Peyer's patch (tissue), 4 donors: ENCODE results near the gene NFKBIZ.

Experiments
- POLR2A ChIP-seq, 2 donors: fragments of 450-650 bp; IDR thresholded peaks; one replicate each; pipeline ENCODE4 v1.5.1; 2017; ENCODE audit warnings: antibody characterized with exemption in 2 of 2, mild to moderate bottlenecking in 2 of 2, moderate library complexity in 2 of 2
- TF ChIP-seq, protein P1 (sequence below), 6 experiments: fragments of 450-650 bp in 4 of 6; fragments of 200-600 bp in 2 of 6; sonication (generic) in 1 of 6; IDR thresholded peaks; one replicate each; pipeline ENCODE4 v1.5.1; 2017 to 2019; ENCODE audit warnings: antibody characterized with exemption in 6 of 6, mild to moderate bottlenecking in 3 of 6, moderate library complexity in 1 of 6

DNA sequence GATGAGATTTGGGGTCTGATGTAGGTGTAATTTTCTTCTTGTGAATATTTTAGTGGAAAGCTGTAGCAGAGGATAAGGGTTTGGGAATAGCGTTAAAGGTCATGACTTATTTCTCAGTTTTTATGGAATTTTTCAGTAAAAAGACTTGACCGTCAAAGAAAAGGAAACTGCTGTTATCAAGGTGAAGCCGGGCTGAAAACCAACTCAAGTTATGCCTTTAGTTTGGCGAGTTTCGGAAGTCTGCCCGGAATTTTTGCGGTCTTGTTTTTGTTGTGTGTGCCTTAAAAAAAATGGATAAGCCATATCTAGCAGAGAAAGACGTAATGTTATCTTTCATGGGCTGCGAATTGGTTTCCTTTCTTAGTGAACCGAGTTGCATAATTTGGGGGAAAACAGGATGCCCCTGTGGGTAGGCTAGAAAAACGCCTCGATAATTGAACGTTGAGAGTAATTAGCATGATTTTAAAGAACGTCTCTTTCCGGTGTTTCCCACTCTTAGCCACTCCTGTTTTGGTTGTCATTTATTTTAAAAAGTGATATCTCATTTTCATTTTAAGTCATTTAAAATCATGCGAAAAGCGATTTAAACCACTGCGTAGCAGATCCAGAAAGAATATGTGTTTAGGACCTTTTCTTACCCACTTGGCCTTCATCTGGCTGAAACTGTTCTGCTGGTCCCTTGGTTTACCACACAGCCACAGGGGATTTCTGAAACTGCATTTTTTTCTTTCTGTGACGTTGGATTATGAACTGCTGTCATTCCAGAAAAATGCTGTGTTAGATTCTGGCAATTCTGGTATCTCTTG, 1.1 kb downstream of the NFKBIZ start:
- TF ChIP-seq, protein P1, sequence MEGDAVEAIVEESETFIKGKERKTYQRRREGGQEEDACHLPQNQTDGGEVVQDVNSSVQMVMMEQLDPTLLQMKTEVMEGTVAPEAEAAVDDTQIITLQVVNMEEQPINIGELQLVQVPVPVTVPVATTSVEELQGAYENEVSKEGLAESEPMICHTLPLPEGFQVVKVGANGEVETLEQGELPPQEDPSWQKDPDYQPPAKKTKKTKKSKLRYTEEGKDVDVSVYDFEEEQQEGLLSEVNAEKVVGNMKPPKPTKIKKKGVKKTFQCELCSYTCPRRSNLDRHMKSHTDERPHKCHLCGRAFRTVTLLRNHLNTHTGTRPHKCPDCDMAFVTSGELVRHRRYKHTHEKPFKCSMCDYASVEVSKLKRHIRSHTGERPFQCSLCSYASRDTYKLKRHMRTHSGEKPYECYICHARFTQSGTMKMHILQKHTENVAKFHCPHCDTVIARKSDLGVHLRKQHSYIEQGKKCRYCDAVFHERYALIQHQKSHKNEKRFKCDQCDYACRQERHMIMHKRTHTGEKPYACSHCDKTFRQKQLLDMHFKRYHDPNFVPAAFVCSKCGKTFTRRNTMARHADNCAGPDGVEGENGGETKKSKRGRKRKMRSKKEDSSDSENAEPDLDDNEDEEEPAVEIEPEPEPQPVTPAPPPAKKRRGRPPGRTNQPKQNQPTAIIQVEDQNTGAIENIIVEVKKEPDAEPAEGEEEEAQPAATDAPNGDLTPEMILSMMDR (IDR thresholded peaks at IDR 0.05) = no peak
- TF ChIP-seq POLR2A (IDR thresholded peaks at IDR 0.05) = no peak
